Thoracic aorta (tissue), 2 donors: Measurements from ENCODE around the gene ATP7A. TPM values are rescaled to one million over a fixed set of nuclear protein-coding genes. Genes with fewer than 3 reads are reported as not detected.

Experiments used
- ATAC-seq: fragments of 150-250 bp; one replicate; pipeline ENCODE4 v1.8.0; 2017; ENCODE audit warnings: low read depth; ENCODE audit not compliant: insufficient number of reproducible peaks, low FRiP score
- DNase-seq: peaks from one replicate; pipeline ENCODE4 v3.0.0-alpha.2; 2020; ENCODE audit warnings: low spot score
- H3K27ac ChIP-seq, 2 donors: fragments of 200-600 bp; sonication (generic); 1 replicate in 1 of 2; 2 replicates in 1 of 2; pipeline ENCODE4 v1.5.1; 2016; ENCODE audit warnings: mild to moderate bottlenecking in 2 of 2, moderate library complexity in 2 of 2
- H3K27me3 ChIP-seq: fragments of 200-600 bp; sonication (generic); replicated peaks from 2 replicates; pipeline ENCODE4 v1.6.0; 2016; ENCODE audit warnings: mild to moderate bottlenecking; ENCODE audit not compliant: insufficient read depth
- H3K36me3 ChIP-seq: fragments of 200-600 bp; sonication (generic); one replicate; pipeline ENCODE4 v1.5.1; 2016
- H3K4me1 ChIP-seq, 2 donors: fragments of 200-600 bp; sonication (generic); 1 replicate in 1 of 2; 2 replicates in 1 of 2; pipeline versions ENCODE4 v1.5.1 to v1.6.0; 2016; ENCODE audit warnings: low read depth in 2 of 2, mild to moderate bottlenecking in 1 of 2; ENCODE audit not compliant: control insufficient read depth in 1 of 2
- H3K4me3 ChIP-seq: fragments of 200-600 bp; sonication (generic); 2 replicates; pipeline ENCODE4 v1.5.1; 2016; ENCODE audit warnings: mild to moderate bottlenecking
- H3K9me3 ChIP-seq: fragments of 200-600 bp; sonication (generic); 2 replicates; pipeline ENCODE4 v1.5.1; 2016
- CTCF ChIP-seq: fragments of 200-600 bp; sonication (generic); IDR thresholded peaks from one replicate; pipeline ENCODE4 v1.5.1; 2019; ENCODE audit warnings: antibody characterized with exemption
- total RNA-seq, 2 donors: library from RNA; depleted of rRNA; stranded (reverse); fragments of >200 nt; gene quantifications; one replicate each; pipeline versions ENCODE4 v1.1.0 to v1.2.3, GENCODE V29; 2016

ATP7A gene
- total RNA-seq, 2 donors from 2014 or later: 11.8 to 18.2 TPM

- Histone ChIP-seq H3K9me3 (no peaks in the 10 kb centered on the region), H3K27ac (peak within 1 kb of the TSS; percentile 92 to 95), H3K4me3 (peak within 1 kb of the TSS; percentile 93), H3K27me3 (no peaks in the 10 kb centered on the region), H3K4me1 (peaks cover 4 to 22% of the 10 kb centered on the region in 2 donors), H3K36me3 (no peaks in the 10 kb centered on the region)
- peak; percentile 85 for ATAC-seq
- no peak for TF ChIP-seq CTCF
- DNase-seq: peak; percentile 75
Observed at GRCh38 chrX:77894921-77895886, 15.3 kb upstream of the ATP7A start, which contains the start of gene MAGT1. TSS of gene MAGT1 (minus strand) at chrX:77895435. CDS start at chrX:77895410, 25 bp downstream.

GRCh38 chrX:77899081-77899828, 11.2 kb upstream of the ATP7A start, which contains the start of gene COX7B:
TSS of gene COX7B (plus strand) at chrX:77899468. CDS start at chrX:77899554, 86 bp downstream.
- Histone ChIP-seq H3K4me3 (peak within 1 kb of the TSS; percentile 81), H3K9me3 (no peaks in the 10 kb centered on the region), H3K27ac (peak within 1 kb of the TSS; percentile 81 to 83), H3K36me3 (no peaks in the 10 kb centered on the region), H3K4me1 (peaks cover 0 to 8% of the 10 kb centered on the region in 2 donors), H3K27me3 (no peaks in the 10 kb centered on the region)
- DNase-seq (peak; percentile 13), ATAC-seq (peak; percentile 95)
- TF ChIP-seq CTCF: peak; percentile 17

GRCh38 chrX:77900688-77901087, 9.8 kb upstream of the ATP7A start:
- H3K27ac ChIP-seq: peak overlapping the region in 1 of 2 donors; percentile 83

DNA sequence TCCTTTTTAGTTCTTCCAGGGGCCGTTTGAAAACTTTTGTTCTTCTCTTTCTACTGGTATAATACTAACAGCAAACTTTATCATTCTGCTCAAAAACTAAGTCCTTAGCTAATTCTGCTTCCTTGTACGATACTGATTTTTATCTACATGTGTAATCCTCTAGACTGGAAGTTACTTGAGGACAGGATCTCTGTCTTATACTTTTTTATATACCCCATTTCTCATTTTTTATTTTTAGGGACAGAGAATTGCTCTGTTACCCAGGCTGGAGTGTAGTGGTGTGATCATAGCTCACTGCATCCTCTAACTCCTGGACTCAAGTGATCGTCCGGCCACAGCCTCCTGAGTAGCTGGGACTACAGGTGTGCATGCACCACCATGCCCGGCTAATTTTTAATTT, 9.0 kb upstream of the ATP7A start:
- DNase-seq (no peak), ATAC-seq (no peak)
- no peaks in the 10 kb centered on the region for H3K36me3 ChIP-seq
- H3K27me3 ChIP-seq: no peaks in the 10 kb centered on the region
- H3K4me1 ChIP-seq: peaks cover 0 to 8% of the 10 kb centered on the region in 2 donors
- H3K27ac ChIP-seq: no peak overlapping the region
- H3K4me3 ChIP-seq: no peak overlapping the region
- H3K9me3 ChIP-seq: no peaks in the 10 kb centered on the region
- no peak for TF ChIP-seq CTCF

More at GRCh38 chrX:77900688-77901087, 9.8 kb upstream of the ATP7A start:
- DNase-seq (no peak), ATAC-seq (no peak)
- Histone ChIP-seq H3K27me3 (no peaks in the 10 kb centered on the region), H3K4me1 (peaks cover 0 to 8% of the 10 kb centered on the region in 2 donors), H3K36me3 (no peaks in the 10 kb centered on the region), H3K9me3 (no peaks in the 10 kb centered on the region), H3K4me3 (peak overlapping the region; percentile 81)
- no peak for TF ChIP-seq CTCF
